Endothelial cell (in vitro differentiated cells): ENCODE data around the gene PRADC1. TPM values are rescaled to one million over a fixed set of nuclear protein-coding genes. Genes with fewer than 3 reads are reported as not detected.

Experiments
- DNase-seq: peaks from one replicate; pipeline ENCODE4 v3.0.0; 2021; ENCODE audit warnings: low spot score
- H3K27ac Mint-ChIP-seq: one replicate; pipeline ENCODE4 v1.8.0; 2021; ENCODE audit warnings: mixed read lengths, inconsistent platforms; ENCODE audit not compliant: unreplicated experiment
- H3K27me3 Mint-ChIP-seq: one replicate; pipeline ENCODE4 v1.8.0; 2021; ENCODE audit warnings: mild to moderate bottlenecking, moderate library complexity, mixed read lengths, inconsistent platforms; ENCODE audit not compliant: unreplicated experiment
- H3K36me3 Mint-ChIP-seq: one replicate; pipeline ENCODE4 v1.8.0; 2021; ENCODE audit warnings: mild to moderate bottlenecking, low read depth, mixed read lengths, inconsistent platforms; ENCODE audit not compliant: unreplicated experiment
- H3K4me1 Mint-ChIP-seq: one replicate; pipeline ENCODE4 v1.8.0; 2021; ENCODE audit warnings: mild to moderate bottlenecking, mixed read lengths, inconsistent platforms; ENCODE audit not compliant: unreplicated experiment
- H3K4me3 Mint-ChIP-seq: one replicate; pipeline ENCODE4 v1.8.0; 2021; ENCODE audit warnings: mild to moderate bottlenecking, mixed read lengths, inconsistent platforms; ENCODE audit not compliant: unreplicated experiment
- H3K9me3 Mint-ChIP-seq: one replicate; pipeline ENCODE4 v1.8.0; 2021; ENCODE audit warnings: mixed read lengths, inconsistent platforms; ENCODE audit not compliant: unreplicated experiment
- CTCF ChIP-seq: fragments of 200-600 bp; sonication (generic); IDR thresholded peaks from one replicate; pipeline ENCODE4 v1.5.0; 2021; ENCODE audit warnings: antibody characterized with exemption; ENCODE audit not compliant: unreplicated experiment
- total RNA-seq: library from RNA; stranded (reverse); fragmentation: NEBNext Ultra II Directional; extraction: Animal tissue kit (Norgen Biotek cat#: 25700); gene quantifications from one replicate; pipeline ENCODE4 v1.2.1, GENCODE V29; 2021; ENCODE audit not compliant: unreplicated experiment

The PRADC1 gene
- total RNA-seq, 1 donor from 2014 or later, result 24.1 TPM

- DNase-seq, result no peak
- H3K36me3 Mint-ChIP-seq, result peaks cover 10% of the 10 kb centered on the region
- H3K4me1 Mint-ChIP-seq, result peaks cover 16% of the 10 kb centered on the region
Observed at GRCh38 chr2:73266061-73266901, 33.2 kb upstream of the PRADC1 start.

GRCh38 chr2:73265298-73266060 is 32.4 kb upstream of the PRADC1 start:
- TF ChIP-seq CTCF, result no peak
- DNase-seq, result no peak
- H3K4me1 Mint-ChIP-seq, result peaks cover 13% of the 10 kb centered on the region
- no peak overlapping the region for H3K27ac Mint-ChIP-seq
- H3K9me3 Mint-ChIP-seq, result no peaks in the 10 kb centered on the region
- H3K4me3 Mint-ChIP-seq, result no peak overlapping the region
- peaks cover 19% of the 10 kb centered on the region for H3K27me3 Mint-ChIP-seq
- H3K36me3 Mint-ChIP-seq, result peaks cover 10% of the 10 kb centered on the region

More at GRCh38 chr2:73266061-73266901, 33.2 kb upstream of the PRADC1 start:
- no peaks in the 10 kb centered on the region for H3K9me3 Mint-ChIP-seq
- no peak for TF ChIP-seq CTCF
- H3K4me3 Mint-ChIP-seq, result no peak overlapping the region
- H3K27me3 Mint-ChIP-seq, result peaks cover 24% of the 10 kb centered on the region
- H3K27ac Mint-ChIP-seq, result no peak overlapping the region

- no peak overlapping the region for H3K4me3 Mint-ChIP-seq
- H3K4me1 Mint-ChIP-seq, result peaks cover 11% of the 10 kb centered on the region
- H3K9me3 Mint-ChIP-seq, result no peaks in the 10 kb centered on the region
- H3K36me3 Mint-ChIP-seq, result peaks cover 10% of the 10 kb centered on the region
- no peak for TF ChIP-seq CTCF
- DNase-seq, result no peak
- peaks cover 12% of the 10 kb centered on the region for H3K27me3 Mint-ChIP-seq
- no peak overlapping the region for H3K27ac Mint-ChIP-seq
Observed at GRCh38 chr2:73264783-73265182, 31.7 kb upstream of the PRADC1 start.

GRCh38 chr2:73264332-73264606 is 31.2 kb upstream of the PRADC1 start:
- no peak for TF ChIP-seq CTCF
- no peak overlapping the region for H3K27ac Mint-ChIP-seq
- H3K36me3 Mint-ChIP-seq, result peaks cover 10% of the 10 kb centered on the region
- H3K27me3 Mint-ChIP-seq, result peaks cover 14% of the 10 kb centered on the region
- no peaks in the 10 kb centered on the region for H3K9me3 Mint-ChIP-seq
- no peak overlapping the region for H3K4me3 Mint-ChIP-seq
- DNase-seq, result no peak
- H3K4me1 Mint-ChIP-seq, result peaks cover 9% of the 10 kb centered on the region
